ENCODE data around the gene TRMT44. TPM values are rescaled to one million over a fixed set of nuclear protein-coding genes. Genes with fewer than 3 reads are reported as not detected.

The TRMT44 gene
- total RNA-seq, 1 donor from 2014 or later: 24.2 TPM

- H3K27ac ChIP-seq: no peak overlapping the region
- peaks cover 13% of the 10 kb centered on the region for H3K4me1 ChIP-seq
- DNase-seq (no peak), ATAC-seq (no peak)
- intact Hi-C loops (cut with DNase I): no loop called here
- H3K36me3 ChIP-seq: peaks cover 14% of the 10 kb centered on the region
- no peak overlapping the region for H3K4me3 ChIP-seq
- TF ChIP-seq CTCF (IDR thresholded peaks at IDR 0.05): no peak
- no peaks in the 10 kb centered on the region for H3K27me3 ChIP-seq
- H3K9me3 ChIP-seq: no peaks in the 10 kb centered on the region
These were observed 34.3 kb downstream of the TRMT44 start for GRCh38 chr4:8474856-8475255.

GRCh38 chr4:8475751-8476575 lies 35.4 kb downstream of the TRMT44 start:
- DNase-seq: no peak
- Histone ChIP-seq H3K4me3 (no peak overlapping the region), H3K27me3 (no peaks in the 10 kb centered on the region), H3K27ac (no peak overlapping the region), H3K4me1 (peaks cover 13% of the 10 kb centered on the region), H3K9me3 (no peaks in the 10 kb centered on the region), H3K36me3 (peaks cover 14% of the 10 kb centered on the region)
- TF ChIP-seq CTCF (IDR thresholded peaks at IDR 0.05): no peak
- no peak for ATAC-seq
- intact Hi-C loops (cut with DNase I): no loop called here

GRCh38 chr4:8477095-8477635 lies 36.6 kb downstream of the TRMT44 start:
- H3K4me1 ChIP-seq: peaks cover 10% of the 10 kb centered on the region
- intact Hi-C loops (cut with DNase I): no loop called here
- peaks cover 14% of the 10 kb centered on the region for H3K36me3 ChIP-seq
- no peaks in the 10 kb centered on the region for H3K27me3 ChIP-seq
- no peak for TF ChIP-seq CTCF (IDR thresholded peaks at IDR 0.05)
- no peak overlapping the region for H3K4me3 ChIP-seq
- no peaks in the 10 kb centered on the region for H3K9me3 ChIP-seq
- DNase-seq (no peak), ATAC-seq (no peak)
- H3K27ac ChIP-seq: no peak overlapping the region

- intact Hi-C loops (cut with DNase I): no loop called here
- no peaks in the 10 kb centered on the region for H3K9me3 ChIP-seq
- H3K4me3 ChIP-seq: no peak overlapping the region
- ATAC-seq: no peak
- peaks cover 6% of the 10 kb centered on the region for H3K4me1 ChIP-seq
- no peak overlapping the region for H3K27ac ChIP-seq
- DNase-seq: no peak
- TF ChIP-seq CTCF (IDR thresholded peaks at IDR 0.05): no peak
- peaks cover 14% of the 10 kb centered on the region for H3K36me3 ChIP-seq
- H3K27me3 ChIP-seq: no peaks in the 10 kb centered on the region
These were observed 37.1 kb downstream of the TRMT44 start for GRCh38 chr4:8477676-8478075.

- H3K4me3 ChIP-seq: no peak overlapping the region
- intact Hi-C loops (cut with DNase I): no loop called here
- no peaks in the 10 kb centered on the region for H3K9me3 ChIP-seq
- TF ChIP-seq CTCF (IDR thresholded peaks at IDR 0.05): no peak
- ATAC-seq: no peak
- peaks cover 14% of the 10 kb centered on the region for H3K36me3 ChIP-seq
- DNase-seq: no peak
- H3K27ac ChIP-seq: no peak overlapping the region
- peaks cover 2% of the 10 kb centered on the region for H3K4me1 ChIP-seq
- no peaks in the 10 kb centered on the region for H3K27me3 ChIP-seq
These were observed 37.8 kb downstream of the TRMT44 start for GRCh38 chr4:8478371-8478770.

All from upper lobe of right lung (tissue), 1 donor.